HepG2 (cell line): ENCODE results near the gene TASOR. TPM values are rescaled to one million over a fixed set of nuclear protein-coding genes. Genes with fewer than 3 reads are reported as not detected.
A peak's percentile ranks its signal among the peaks of the same experiment; 100 is the strongest.

ENCODE experiments used
- AGO2 ChIP-seq: fragments of 200-400 bp; formaldehyde crosslinking; optimal IDR thresholded peaks from 2 replicates; pipeline ENCODE3; 2017; ENCODE audit warnings: mild to moderate bottlenecking, low read depth, low read length, moderate library complexity
- ARID3A ChIP-seq: IDR thresholded peaks from 2 replicates; pipeline ENCODE4 v1.6.1; 2012; ENCODE audit warnings: low read depth, low read length, improper control_type of control experiment
- CREM ChIP-seq, 2 experiments: sonication (generic) in 1 of 2; formaldehyde crosslinking in 1 of 2; IDR thresholded peaks; 2 replicates each; pipeline versions ENCODE4 v1.4.0 to v1.6.1; 2016 to 2020; ENCODE audit warnings: antibody characterized with exemption in 1 of 2, mild to moderate bottlenecking in 1 of 2, missing genetic modification reagents in 1 of 2
- EED ChIP-seq: sonication (generic); formaldehyde crosslinking; IDR thresholded peaks from 2 replicates; pipeline ENCODE4 v1.5.0; 2020; ENCODE audit warnings: mild to moderate bottlenecking, missing genetic modification reagents
- GATA4 ChIP-seq: sonication (generic); IDR thresholded peaks from 2 replicates; pipeline ENCODE4 v1.6.1; 2016; ENCODE audit warnings: antibody characterized with exemption, low read depth, borderline replicate concordance
- MAX ChIP-seq: IDR thresholded peaks from 2 replicates; pipeline ENCODE4 v1.6.1; 2012; ENCODE audit warnings: inconsistent platforms
- TCF12 ChIP-seq, 2 experiments: fragments of 450-650 bp in 1 of 2; sonication (generic) in 1 of 2; formaldehyde crosslinking in 1 of 2; IDR thresholded peaks; 2 replicates each; pipeline versions ENCODE4 v1.6.1 to v1.8.0; 2017 to 2022; ENCODE audit warnings: antibody characterized with exemption in 1 of 2, mild to moderate bottlenecking in 1 of 2, missing genetic modification reagents in 1 of 2, moderate library complexity in 1 of 2
- ZNF224 ChIP-seq: sonication (generic); formaldehyde crosslinking; IDR thresholded peaks from 2 replicates; pipeline ENCODE4 v1.5.0; 2020; ENCODE audit warnings: mild to moderate bottlenecking, missing genetic modification reagents
- ZNF343 ChIP-seq: sonication (generic); formaldehyde crosslinking; IDR thresholded peaks from 2 replicates; pipeline ENCODE4 v1.4.0; 2020; ENCODE audit warnings: mild to moderate bottlenecking, missing genetic modification reagents
- ZNF629 ChIP-seq: sonication (generic); formaldehyde crosslinking; conservative IDR thresholded peaks from 2 replicates; pipeline ENCODE4 v1.5.0; 2020; ENCODE audit warnings: missing genetic modification reagents
- polyA plus RNA-seq, 8 experiments: library from polyadenylated mRNA; depleted of rRNA in 3 of 8; stranded (reverse) in 7 of 8; unstranded in 1 of 8; fragments of >200 nt; fragmentation: Illumina TruSeq in 4 of 8; extraction: Trizol in 4 of 8; gene quantifications; 2 replicates each; pipeline versions ENCODE4 v1.2.1 to v1.2.3, GENCODE V29; 2011 to 2016; ENCODE audit warnings: low read depth in 4 of 8, missing spikeins in 1 of 8, mixed read lengths in 1 of 8; ENCODE audit not compliant: insufficient read depth in 1 of 8
- total RNA-seq, 5 experiments: library from RNA; depleted of rRNA; stranded (reverse); fragments of >200 nt; fragmentation: Illumina TruSeq; extraction: Trizol; gene quantifications; 2 replicates each; pipeline ENCODE4 v1.2.3, GENCODE V29; 2016; ENCODE audit warnings: low read depth in 1 of 5
- TF ChIP-seq, protein P1 (sequence below): sonication (generic); formaldehyde crosslinking; IDR thresholded peaks from 2 replicates; pipeline ENCODE4 v1.4.0; 2020; ENCODE audit warnings: mild to moderate bottlenecking, missing genetic modification reagents
- TF ChIP-seq, protein P2 (sequence below): sonication (generic); formaldehyde crosslinking; IDR thresholded peaks from 2 replicates; pipeline ENCODE4 v1.5.1; 2020; ENCODE audit warnings: mild to moderate bottlenecking, moderate library complexity, missing genetic modification reagents
- TF ChIP-seq, protein P3 (sequence below): sonication (generic); formaldehyde crosslinking; IDR thresholded peaks from 2 replicates; pipeline ENCODE4 v1.9.0; 2022; ENCODE audit warnings: low read depth, missing genetic modification reagents
- TF ChIP-seq, protein P4 (sequence below): IDR thresholded peaks from 2 replicates; pipeline ENCODE4 v1.6.1; 2016; ENCODE audit warnings: mild to moderate bottlenecking
- TF ChIP-seq, protein P5 (sequence below): sonication (generic); formaldehyde crosslinking; IDR thresholded peaks from 2 replicates; pipeline ENCODE4 v1.4.0; 2020; ENCODE audit warnings: mild to moderate bottlenecking, missing genetic modification reagents
- TF ChIP-seq, protein P6 (sequence below): sonication (generic); formaldehyde crosslinking; IDR thresholded peaks from 2 replicates; pipeline ENCODE4 v1.4.0; 2020; ENCODE audit warnings: mild to moderate bottlenecking, missing genetic modification reagents

The TASOR gene
- total and polyA plus RNA-seq, 2 of the 13 experiments (the other 11 are each of a cell fraction or from before 2014, with no cell fraction given) = 20.1 to 32.5 TPM

DNA sequence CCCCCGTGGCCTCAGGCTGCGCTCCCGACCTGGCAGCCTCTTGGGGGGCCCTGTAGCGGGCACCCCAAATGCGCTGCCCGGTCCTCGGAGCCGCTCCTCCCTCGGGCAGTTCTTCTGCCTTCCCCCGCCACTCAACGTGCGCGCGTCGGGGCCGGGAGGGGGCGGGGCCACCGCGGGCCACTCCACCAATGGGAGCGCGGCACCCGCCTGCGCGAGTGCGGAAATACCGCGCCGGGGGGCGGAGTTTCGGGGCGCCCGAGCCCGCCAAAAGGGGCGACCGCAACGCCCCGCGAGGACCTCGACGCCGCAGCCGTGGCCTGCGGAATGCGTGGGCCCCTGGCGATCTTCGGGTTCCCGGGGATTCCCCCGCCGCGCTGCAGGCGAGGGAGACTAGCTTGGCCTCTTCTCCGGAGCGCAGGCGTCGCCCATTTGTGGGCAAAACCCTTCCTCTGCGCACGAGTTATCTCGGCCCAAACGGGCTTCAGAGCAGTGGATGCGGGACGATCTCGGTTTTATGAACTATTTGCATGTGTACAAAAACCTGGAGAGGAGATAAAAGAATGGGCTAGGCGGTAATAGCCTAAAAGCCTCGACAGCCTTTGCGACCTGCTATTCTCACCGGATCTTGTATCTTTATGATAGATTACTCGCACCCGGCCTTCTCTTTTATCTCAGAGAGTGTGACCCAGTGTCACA is at the start of gene TASOR (continued):
- TF ChIP-seq, protein P1, sequence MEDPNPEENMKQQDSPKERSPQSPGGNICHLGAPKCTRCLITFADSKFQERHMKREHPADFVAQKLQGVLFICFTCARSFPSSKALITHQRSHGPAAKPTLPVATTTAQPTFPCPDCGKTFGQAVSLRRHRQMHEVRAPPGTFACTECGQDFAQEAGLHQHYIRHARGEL (CRISPR knock-in tag) = no peak
- TF ChIP-seq, protein P2, sequence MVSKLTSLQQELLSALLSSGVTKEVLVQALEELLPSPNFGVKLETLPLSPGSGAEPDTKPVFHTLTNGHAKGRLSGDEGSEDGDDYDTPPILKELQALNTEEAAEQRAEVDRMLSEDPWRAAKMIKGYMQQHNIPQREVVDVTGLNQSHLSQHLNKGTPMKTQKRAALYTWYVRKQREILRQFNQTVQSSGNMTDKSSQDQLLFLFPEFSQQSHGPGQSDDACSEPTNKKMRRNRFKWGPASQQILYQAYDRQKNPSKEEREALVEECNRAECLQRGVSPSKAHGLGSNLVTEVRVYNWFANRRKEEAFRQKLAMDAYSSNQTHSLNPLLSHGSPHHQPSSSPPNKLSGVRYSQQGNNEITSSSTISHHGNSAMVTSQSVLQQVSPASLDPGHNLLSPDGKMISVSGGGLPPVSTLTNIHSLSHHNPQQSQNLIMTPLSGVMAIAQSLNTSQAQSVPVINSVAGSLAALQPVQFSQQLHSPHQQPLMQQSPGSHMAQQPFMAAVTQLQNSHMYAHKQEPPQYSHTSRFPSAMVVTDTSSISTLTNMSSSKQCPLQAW = no peak
- peak; percentile 99 for TF ChIP-seq MAX
- no peak for TF ChIP-seq TCF12 (IDR thresholded peaks at IDR 0.05)
- no peak for TF ChIP-seq TCF12 (CRISPR knock-in tag; IDR thresholded peaks at IDR 0.05)
- TF ChIP-seq ARID3A = no peak
- peak; percentile 75; the same call in 1 of the 2 replicates for TF ChIP-seq ZNF224 (CRISPR knock-in tag)
- TF ChIP-seq CREM (IDR thresholded peaks at IDR 0.05) = no peak
- TF ChIP-seq CREM (CRISPR knock-in tag; IDR thresholded peaks at IDR 0.05) = no peak
- TF ChIP-seq, protein P3, sequence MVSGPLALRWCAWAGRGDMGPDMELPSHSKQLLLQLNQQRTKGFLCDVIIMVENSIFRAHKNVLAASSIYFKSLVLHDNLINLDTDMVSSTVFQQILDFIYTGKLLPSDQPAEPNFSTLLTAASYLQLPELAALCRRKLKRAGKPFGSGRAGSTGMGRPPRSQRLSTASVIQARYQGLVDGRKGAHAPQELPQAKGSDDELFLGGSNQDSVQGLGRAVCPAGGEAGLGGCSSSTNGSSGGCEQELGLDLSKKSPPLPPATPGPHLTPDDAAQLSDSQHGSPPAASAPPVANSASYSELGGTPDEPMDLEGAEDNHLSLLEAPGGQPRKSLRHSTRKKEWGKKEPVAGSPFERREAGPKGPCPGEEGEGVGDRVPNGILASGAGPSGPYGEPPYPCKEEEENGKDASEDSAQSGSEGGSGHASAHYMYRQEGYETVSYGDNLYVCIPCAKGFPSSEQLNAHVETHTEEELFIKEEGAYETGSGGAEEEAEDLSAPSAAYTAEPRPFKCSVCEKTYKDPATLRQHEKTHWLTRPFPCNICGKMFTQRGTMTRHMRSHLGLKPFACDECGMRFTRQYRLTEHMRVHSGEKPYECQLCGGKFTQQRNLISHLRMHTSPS (CRISPR knock-in tag) = no peak
- TF ChIP-seq, protein P4, sequence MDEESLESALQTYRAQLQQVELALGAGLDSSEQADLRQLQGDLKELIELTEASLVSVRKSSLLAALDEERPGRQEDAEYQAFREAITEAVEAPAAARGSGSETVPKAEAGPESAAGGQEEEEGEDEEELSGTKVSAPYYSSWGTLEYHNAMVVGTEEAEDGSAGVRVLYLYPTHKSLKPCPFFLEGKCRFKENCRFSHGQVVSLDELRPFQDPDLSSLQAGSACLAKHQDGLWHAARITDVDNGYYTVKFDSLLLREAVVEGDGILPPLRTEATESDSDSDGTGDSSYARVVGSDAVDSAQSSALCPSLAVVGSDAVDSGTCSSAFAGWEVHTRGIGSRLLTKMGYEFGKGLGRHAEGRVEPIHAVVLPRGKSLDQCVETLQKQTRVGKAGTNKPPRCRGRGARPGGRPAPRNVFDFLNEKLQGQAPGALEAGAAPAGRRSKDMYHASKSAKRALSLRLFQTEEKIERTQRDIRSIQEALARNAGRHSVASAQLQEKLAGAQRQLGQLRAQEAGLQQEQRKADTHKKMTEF (CRISPR knock-in tag) = peak; percentile 83
- peak; percentile 69 for TF ChIP-seq AGO2
- TF ChIP-seq, protein P5, sequence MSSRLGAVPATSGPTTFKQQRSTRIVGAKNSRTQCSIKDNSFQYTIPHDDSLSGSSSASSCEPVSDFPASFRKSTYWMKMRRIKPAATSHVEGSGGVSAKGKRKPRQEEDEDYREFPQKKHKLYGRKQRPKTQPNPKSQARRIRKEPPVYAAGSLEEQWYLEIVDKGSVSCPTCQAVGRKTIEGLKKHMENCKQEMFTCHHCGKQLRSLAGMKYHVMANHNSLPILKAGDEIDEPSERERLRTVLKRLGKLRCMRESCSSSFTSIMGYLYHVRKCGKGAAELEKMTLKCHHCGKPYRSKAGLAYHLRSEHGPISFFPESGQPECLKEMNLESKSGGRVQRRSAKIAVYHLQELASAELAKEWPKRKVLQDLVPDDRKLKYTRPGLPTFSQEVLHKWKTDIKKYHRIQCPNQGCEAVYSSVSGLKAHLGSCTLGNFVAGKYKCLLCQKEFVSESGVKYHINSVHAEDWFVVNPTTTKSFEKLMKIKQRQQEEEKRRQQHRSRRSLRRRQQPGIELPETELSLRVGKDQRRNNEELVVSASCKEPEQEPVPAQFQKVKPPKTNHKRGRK (CRISPR knock-in tag) = no peak
- TF ChIP-seq, protein P6, sequence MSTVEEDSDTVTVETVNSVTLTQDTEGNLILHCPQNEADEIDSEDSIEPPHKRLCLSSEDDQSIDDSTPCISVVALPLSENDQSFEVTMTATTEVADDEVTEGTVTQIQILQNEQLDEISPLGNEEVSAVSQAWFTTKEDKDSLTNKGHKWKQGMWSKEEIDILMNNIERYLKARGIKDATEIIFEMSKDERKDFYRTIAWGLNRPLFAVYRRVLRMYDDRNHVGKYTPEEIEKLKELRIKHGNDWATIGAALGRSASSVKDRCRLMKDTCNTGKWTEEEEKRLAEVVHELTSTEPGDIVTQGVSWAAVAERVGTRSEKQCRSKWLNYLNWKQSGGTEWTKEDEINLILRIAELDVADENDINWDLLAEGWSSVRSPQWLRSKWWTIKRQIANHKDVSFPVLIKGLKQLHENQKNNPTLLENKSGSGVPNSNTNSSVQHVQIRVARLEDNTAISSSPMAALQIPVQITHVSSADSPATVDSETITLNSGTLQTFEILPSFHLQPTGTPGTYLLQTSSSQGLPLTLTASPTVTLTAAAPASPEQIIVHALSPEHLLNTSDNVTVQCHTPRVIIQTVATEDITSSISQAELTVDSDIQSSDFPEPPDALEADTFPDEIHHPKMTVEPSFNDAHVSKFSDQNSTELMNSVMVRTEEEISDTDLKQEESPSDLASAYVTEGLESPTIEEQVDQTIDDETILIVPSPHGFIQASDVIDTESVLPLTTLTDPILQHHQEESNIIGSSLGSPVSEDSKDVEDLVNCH = no peak
- no peak for TF ChIP-seq ZNF629
- TF ChIP-seq EED (CRISPR knock-in tag) = peak; percentile 83; the same call in 1 of the 2 replicates
- TF ChIP-seq ZNF343 (CRISPR knock-in tag) = peak; percentile 84; the same call in 1 of the 2 replicates
- no peak for TF ChIP-seq GATA4
